ENCODE measurements around the gene C2CD3. TPM values are rescaled to one million over a fixed set of nuclear protein-coding genes. Genes with fewer than 3 reads are reported as not detected.

The C2CD3 gene
- total RNA-seq, 1 donor from 2014 or later = 40.9 TPM

DNA sequence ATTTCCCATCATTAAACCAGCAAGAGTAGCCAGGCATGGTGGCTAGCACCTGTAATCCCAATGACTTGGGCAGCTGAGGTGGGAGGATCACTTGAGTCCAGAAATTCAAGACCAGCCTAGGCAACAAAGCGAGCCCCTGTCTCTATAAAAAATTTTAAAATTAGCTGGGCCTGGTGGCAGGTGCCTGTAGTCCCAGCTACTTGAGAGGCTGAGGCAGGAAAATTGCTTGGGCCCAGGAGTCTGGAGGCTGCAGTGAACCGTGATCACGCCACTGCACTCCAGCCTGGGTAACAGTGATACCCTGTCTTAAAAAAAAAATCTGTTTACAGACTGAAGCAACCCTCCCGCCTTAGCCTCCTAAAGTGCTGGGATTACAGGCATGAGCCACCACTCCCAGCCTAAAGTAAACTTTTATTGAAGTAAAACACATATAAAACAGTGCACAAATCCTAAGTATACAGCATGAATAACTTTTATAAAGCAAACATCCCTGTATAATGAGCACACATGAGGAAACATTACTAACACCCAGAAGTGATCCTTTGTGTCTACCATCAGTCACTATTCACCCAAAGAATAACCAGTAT is 174.5 kb downstream of the C2CD3 start:
- H3K27me3 Mint-ChIP-seq = no peaks in the 10 kb centered on the region
- H3K27ac Mint-ChIP-seq = no peak overlapping the region
- TF ChIP-seq, protein P1, sequence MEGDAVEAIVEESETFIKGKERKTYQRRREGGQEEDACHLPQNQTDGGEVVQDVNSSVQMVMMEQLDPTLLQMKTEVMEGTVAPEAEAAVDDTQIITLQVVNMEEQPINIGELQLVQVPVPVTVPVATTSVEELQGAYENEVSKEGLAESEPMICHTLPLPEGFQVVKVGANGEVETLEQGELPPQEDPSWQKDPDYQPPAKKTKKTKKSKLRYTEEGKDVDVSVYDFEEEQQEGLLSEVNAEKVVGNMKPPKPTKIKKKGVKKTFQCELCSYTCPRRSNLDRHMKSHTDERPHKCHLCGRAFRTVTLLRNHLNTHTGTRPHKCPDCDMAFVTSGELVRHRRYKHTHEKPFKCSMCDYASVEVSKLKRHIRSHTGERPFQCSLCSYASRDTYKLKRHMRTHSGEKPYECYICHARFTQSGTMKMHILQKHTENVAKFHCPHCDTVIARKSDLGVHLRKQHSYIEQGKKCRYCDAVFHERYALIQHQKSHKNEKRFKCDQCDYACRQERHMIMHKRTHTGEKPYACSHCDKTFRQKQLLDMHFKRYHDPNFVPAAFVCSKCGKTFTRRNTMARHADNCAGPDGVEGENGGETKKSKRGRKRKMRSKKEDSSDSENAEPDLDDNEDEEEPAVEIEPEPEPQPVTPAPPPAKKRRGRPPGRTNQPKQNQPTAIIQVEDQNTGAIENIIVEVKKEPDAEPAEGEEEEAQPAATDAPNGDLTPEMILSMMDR (IDR thresholded peaks at IDR 0.05; ENCODE audit: unreplicated experiment) = no peak
- no peaks in the 10 kb centered on the region for H3K4me1 Mint-ChIP-seq (ENCODE audit: low read depth)
- no peak for DNase-seq (ENCODE audit: low spot score, unreplicated experiment)
- no peaks in the 10 kb centered on the region for H3K9me3 Mint-ChIP-seq (ENCODE audit: low read depth)
- peaks cover 4% of the 10 kb centered on the region for H3K36me3 Mint-ChIP-seq (ENCODE audit: insufficient read depth)
- no peak overlapping the region for H3K4me3 Mint-ChIP-seq (ENCODE audit: low read depth)

DNA sequence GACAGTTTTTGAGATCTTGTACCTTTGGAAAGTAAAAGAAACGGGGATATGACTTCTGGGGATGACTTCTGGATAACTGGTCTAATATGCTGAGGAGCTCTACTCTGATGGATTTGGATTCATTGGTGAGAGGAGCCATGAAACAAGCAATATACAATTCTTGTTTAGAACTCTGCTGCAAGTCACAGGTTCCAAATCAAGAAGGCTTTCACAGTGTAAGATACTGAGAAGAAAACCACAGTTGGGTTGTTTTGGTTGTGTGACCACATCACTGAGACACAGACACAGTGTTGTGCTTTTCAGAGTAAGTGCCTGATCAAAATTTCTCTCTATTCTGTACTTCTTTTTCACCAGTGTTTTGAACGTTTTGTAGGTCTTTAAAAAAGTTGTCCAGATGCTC is 175.1 kb downstream of the C2CD3 start:
- no peak overlapping the region for H3K27ac Mint-ChIP-seq
- no peaks in the 10 kb centered on the region for H3K9me3 Mint-ChIP-seq (ENCODE audit: low read depth)
- H3K36me3 Mint-ChIP-seq (ENCODE audit: insufficient read depth) = peaks cover 2% of the 10 kb centered on the region
- TF ChIP-seq, protein P1 (IDR thresholded peaks at IDR 0.05; ENCODE audit: unreplicated experiment) = no peak
- no peaks in the 10 kb centered on the region for H3K27me3 Mint-ChIP-seq
- DNase-seq (ENCODE audit: low spot score, unreplicated experiment) = no peak
- H3K4me3 Mint-ChIP-seq (ENCODE audit: low read depth) = no peak overlapping the region
- H3K4me1 Mint-ChIP-seq (ENCODE audit: low read depth) = no peaks in the 10 kb centered on the region

DNA sequence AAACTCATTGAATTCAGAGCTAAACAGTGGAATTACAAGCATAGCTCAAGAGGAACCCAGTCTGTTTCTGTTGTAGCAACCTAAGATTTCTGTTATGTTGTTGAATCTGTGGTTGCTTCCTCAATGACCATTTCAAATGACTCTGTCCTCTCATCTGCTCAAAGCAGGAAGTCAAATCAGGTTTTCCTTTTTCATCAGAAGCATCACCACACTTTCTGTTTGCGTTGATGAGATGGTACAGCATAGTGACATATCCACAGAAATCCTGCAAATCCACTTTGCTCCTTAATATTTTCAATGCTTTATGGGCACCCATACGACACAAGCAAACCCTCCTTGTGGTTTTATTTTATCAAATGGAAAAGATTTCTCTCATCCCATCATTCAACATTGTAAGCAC is 175.6 kb downstream of the C2CD3 start:
- TF ChIP-seq, protein P1 (IDR thresholded peaks at IDR 0.05; ENCODE audit: unreplicated experiment) = no peak
- Mint-ChIP-seq H3K36me3 (ENCODE audit: insufficient read depth) (peaks cover 2% of the 10 kb centered on the region), H3K27ac (no peak overlapping the region), H3K4me1 (ENCODE audit: low read depth) (no peaks in the 10 kb centered on the region), H3K9me3 (ENCODE audit: low read depth) (no peaks in the 10 kb centered on the region), H3K27me3 (no peaks in the 10 kb centered on the region), H3K4me3 (ENCODE audit: low read depth) (no peak overlapping the region)
- DNase-seq (ENCODE audit: low spot score, unreplicated experiment) = no peak

DNA sequence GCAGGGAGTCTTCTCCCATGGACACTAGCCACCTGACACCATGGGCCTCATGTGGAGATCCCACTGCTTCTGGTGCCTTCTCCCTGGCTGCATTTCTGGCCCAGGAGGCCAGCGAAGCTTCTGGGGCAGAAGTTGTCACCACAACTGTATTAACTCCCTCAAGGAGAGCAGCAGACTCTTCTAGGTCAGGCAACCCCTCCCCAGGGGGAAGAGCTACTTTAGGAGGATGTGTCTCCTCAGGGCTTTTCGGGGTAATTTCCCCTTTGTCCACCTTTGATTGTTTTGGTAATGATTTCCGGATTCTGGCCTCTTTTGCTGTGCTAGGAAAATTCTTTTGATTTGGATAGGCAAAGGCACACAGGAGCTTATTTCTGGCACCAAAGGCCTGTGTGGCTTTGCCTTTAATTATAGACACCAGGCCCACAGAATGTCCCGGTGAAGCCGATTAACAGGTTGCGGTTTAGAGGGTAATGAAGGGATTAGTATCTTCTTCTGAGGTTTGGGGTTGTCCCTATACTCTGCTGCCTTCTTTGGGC is 179.3 kb downstream of the C2CD3 start:
- Mint-ChIP-seq H3K27ac (no peak overlapping the region), H3K9me3 (ENCODE audit: low read depth) (no peaks in the 10 kb centered on the region), H3K4me1 (ENCODE audit: low read depth) (no peaks in the 10 kb centered on the region), H3K36me3 (ENCODE audit: insufficient read depth) (no peaks in the 10 kb centered on the region), H3K4me3 (ENCODE audit: low read depth) (no peak overlapping the region), H3K27me3 (no peaks in the 10 kb centered on the region)
- TF ChIP-seq, protein P1 (IDR thresholded peaks at IDR 0.05; ENCODE audit: unreplicated experiment) = no peak
- no peak for DNase-seq (ENCODE audit: low spot score, unreplicated experiment)

DNA sequence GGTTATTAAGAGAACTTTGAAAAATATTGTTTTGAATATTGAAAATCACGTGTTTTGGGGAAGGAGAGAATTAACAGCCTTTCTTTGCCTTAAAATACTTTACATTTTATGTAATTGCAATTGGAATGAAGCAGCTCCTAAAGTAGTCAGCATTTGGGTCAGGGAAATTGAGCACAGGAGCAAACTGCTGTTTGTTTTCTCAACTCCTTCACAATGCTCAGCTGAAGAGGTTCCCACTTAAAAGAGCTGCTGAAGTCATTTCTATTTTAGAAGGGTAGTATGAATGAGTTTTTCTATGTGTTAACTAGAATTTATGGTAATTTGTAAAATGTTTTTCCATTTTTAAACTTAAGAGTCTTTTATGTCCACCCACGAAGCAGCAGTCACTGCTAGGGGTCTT is 180.1 kb downstream of the C2CD3 start:
- Mint-ChIP-seq H3K27ac (no peak overlapping the region), H3K27me3 (no peaks in the 10 kb centered on the region), H3K4me3 (ENCODE audit: low read depth) (no peak overlapping the region), H3K4me1 (ENCODE audit: low read depth) (no peaks in the 10 kb centered on the region), H3K9me3 (ENCODE audit: low read depth) (no peaks in the 10 kb centered on the region), H3K36me3 (ENCODE audit: insufficient read depth) (no peaks in the 10 kb centered on the region)
- TF ChIP-seq, protein P1 (IDR thresholded peaks at IDR 0.05; ENCODE audit: unreplicated experiment) = no peak
- no peak for DNase-seq (ENCODE audit: low spot score, unreplicated experiment)
